ENCODE measurements around the gene PTPN1.

Gene PTPN1

DNA sequence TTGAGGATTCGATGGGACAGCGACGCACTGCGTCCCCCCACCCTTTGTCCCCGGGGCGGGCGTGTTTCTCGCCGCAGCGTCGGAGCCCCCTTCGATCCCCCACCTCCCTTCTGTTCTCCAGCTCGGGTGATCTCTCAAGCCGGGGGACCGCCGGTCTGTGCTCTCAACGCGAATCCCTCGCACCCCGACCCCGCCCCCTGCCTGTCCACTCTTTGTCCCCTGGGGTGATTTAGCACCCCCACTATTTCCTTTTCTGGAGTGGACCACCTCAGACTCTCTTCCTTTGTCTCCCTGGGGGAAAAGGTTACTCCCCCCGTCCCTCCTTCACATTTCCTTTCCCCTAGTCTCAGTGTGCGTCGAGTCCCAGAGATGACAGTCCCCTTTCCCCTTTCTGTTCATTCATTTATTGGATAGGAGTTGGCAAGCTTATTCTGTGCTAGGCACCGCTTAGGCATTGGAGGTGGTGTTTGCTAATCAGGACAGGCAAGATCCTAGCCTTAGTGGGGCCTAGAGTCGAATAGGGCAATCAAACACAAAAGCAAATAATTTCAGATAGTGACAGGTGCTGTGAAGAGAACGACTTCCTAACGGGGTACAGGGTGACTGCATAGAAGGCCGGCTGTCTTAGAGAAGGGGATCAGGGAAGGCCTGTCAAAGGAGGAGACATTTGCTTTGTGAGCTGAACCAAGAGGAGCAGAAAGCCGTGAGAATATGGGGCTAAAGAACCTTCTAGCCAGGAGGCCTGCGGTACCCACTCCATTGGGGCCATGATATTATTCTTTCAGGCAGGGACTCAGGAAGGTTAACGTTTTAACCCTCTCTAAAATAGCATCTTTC lies 741 bp downstream of the PTPN1 start:
- DNase-seq (ENCODE audit: low spot score) (no peak), FAIRE-seq (no peak)

DNA sequence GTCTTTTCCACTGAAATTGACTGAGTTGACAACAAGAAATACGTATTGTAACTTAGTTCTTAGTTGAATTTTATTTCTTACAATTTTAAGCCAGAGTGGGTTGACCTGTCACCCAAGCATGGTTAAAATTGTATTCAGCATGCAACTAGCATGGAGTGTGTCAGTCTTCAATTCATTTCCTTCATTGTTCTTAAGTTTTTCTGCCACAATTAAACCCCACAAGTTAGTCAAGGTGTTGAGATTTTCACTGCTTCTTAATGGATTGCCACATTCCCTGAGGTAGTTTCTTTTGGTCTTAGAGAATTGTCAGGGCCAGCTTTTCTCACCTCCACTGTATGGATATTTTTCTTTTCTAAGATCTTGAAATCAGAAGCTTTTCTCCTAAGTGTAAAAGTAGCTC lies 2.1 kb downstream of the PTPN1 start:
- FAIRE-seq: no peak

DNA sequence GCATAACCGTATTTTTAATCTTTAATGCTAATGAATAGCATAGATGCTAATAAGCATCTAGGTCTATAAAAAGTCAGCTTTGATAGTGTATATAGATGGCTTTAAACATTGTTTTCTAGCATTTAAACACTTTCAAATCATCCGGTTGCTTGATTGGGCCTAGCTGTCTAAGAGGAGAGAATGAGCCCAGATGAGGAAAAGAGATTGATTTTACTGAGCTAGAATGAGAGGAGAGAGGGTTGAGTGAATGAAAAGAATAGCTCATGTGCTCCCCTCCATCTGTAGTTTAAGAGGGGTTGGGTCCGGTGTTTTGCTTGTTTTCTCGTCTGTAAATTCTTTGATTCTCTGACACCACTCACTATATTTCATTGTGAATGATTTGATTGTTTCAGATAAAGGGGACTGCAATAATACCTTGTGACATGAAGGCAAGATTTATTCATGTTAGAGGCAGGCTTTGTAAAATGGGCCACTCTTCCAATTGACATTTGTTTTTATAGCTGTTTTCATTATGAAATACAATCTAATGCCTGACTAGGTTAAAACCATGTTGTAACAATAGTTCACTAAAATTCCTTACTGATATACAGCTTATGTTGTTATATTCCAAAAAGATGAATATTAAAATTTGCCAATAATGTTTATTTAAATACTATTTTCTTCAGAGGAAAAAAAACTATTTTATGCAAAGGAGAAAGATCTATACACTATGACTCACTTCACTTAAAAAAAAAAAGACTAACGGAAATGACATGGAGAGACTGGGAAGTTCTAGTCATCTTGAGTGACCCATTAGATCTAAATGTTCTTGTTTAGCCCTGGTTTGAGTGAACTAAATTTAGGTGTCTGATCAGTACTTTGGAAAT lies 3.2 kb downstream of the PTPN1 start:
- DNase-seq (ENCODE audit: low spot score) (no peak), FAIRE-seq (no peak)

More for the DNA sequence above, 2.1 kb downstream of the PTPN1 start:
- no peak for DNase-seq (ENCODE audit: low spot score)

- DNase-seq (ENCODE audit: low spot score): no peak
Measured at GRCh38 chr20:50514035-50514337, 3.8 kb downstream of the PTPN1 start.

GRCh38 chr20:50514750-50515149 lies 4.6 kb downstream of the PTPN1 start:
- DNase-seq (ENCODE audit: low spot score) (no peak), FAIRE-seq (no peak)

More at GRCh38 chr20:50514035-50514337, 3.8 kb downstream of the PTPN1 start:
- FAIRE-seq: no peak

GRCh38 chr20:50515471-50516106 lies 5.4 kb downstream of the PTPN1 start:
- DNase-seq (ENCODE audit: low spot score): no peak
- FAIRE-seq: no peak

GRCh38 chr20:50516180-50516934 lies 6.2 kb downstream of the PTPN1 start:
- FAIRE-seq: no peak

DNA sequence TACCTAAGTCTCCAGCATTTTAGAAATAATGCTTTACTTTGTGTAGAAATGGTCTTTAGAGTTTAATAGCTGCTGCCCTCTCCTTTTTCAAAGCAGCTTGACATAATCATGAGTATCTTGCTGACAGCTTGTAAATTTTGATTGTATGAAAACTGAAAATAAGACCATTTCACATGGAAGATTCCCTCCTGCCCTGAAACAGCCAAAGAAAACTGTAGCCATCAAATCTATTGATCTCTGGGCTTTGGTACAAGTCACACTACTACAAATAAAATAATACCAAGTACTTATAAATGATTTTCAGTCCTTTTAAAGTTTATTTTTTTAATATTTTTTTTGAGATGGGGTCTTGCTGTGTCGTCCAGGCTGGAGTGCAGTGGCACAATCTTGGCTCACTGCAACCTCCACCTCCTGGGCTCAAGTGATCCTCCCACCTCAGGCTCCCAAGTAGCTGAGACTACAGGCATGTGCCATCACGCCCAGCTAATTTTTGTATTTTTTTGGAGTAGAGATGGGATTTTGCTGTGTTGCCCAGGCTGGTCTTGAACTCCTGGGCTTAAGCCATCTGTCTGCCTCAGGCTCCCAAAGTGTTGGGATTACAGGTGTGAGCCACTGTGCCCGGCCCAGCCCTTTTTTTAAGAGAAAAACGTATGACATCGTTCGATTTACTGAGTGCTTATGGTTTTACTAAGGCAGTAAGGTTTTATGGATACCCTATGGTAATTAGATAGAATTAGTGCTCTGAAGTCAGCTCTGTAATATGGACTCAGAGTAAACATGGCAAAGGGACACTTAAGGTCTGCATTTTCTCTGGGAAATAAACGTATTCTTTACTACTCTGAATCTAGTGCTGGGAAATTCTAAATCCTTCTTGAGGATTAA lies 7.0 kb downstream of the PTPN1 start:
- FAIRE-seq (no peak), DNase-seq (ENCODE audit: low spot score) (no peak)

More at GRCh38 chr20:50516180-50516934, 6.2 kb downstream of the PTPN1 start:
- DNase-seq (ENCODE audit: low spot score): no peak

GRCh38 chr20:50517817-50518154 lies 7.6 kb downstream of the PTPN1 start:
- FAIRE-seq: no peak
- DNase-seq (ENCODE audit: low spot score): no peak

DNA sequence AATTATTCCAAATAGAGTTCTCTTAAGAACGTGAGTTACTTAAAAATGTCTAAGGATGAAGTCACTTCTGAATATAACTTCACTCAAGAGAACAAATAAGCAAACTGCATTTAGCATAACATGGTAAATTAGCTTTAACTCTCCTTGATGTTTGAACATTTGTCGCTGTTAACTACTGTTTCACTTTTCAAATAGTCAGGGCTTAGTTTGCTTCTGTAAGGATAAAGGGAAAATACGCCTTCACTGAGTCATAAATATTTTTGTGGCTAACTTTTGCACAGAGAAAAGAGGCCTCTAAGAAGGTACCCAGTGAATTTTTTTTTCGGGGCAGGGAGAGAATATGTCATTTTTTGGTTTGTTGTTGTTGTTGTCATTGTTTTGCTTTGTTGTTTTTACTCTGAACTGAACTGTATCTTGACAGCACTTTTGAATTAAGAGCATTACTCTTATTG lies 8.1 kb downstream of the PTPN1 start:
- no peak for FAIRE-seq
- no peak for DNase-seq (ENCODE audit: low spot score)

DNA sequence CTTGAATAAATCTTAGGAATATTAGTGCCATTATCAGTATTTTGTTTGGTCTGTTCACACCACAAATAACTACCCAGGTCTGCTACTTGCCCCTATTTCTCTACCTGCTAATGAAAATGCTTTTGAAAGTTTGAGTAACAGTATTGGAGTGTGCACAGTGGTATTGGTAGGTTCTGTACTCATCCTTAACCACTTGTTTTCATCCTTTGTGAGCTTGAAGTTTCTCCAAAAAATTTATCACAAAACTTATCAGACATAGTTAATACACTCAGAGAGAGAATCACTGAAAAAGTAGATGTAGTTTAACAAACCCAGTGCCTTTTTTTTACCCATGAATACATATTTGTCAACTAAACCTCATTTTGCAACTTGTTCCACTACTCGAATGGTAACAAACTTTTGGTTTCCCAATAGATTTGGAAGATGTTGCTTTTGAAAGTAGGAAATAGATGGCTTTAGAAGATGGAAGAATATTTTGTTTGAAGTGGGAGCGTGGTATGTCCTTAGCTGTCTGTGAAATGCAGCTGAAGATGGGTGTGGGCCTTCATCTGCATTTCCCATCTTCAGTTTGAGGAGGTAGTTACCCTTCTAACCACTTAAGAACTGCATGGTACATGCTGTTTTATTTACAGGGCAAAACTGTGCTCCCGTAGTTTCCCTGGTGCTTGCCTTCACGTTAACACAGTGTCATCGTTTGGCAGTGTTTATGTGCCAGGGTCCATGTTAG lies 9.0 kb downstream of the PTPN1 start:
- FAIRE-seq (no peak), DNase-seq (ENCODE audit: low spot score) (no peak)

DNA sequence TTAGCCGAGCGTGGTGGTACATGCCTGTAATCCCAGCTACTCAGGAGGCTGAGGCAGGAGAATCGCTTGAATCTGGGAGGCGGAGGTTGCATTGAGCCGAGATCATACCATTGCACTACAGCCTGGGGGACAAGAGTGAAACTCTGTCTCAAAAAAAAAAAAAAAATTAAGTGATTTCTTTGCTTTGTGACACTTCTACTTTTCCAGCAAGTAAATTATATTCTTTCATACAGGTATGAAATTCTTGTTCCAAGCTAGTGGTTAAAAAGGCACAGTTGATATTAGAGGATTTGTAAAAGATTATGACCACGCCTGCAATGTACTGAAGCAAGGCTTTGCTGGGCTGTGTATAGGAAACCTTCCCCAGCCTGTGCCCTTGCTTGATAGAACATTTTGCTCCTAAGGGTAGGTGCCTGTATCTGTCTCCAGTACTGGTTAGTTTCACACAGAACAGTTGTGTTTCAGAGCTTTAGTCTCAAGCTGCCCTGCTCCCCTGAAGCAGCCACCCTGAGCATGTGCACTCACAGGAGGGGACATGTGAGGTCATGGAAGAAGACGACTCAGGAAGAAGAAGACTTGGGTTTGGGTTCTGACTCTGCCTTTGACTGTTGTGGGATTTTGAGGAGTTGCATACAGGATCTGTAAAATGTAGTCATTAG lies 10.2 kb downstream of the PTPN1 start:
- FAIRE-seq: no peak
- DNase-seq (ENCODE audit: low spot score): no peak

- FAIRE-seq: no peak
- no peak for DNase-seq (ENCODE audit: low spot score)
Measured at GRCh38 chr20:50521221-50522052, 11.3 kb downstream of the PTPN1 start.

- no peak for FAIRE-seq
- DNase-seq (ENCODE audit: low spot score): no peak
Measured at GRCh38 chr20:50522053-50522674, 12.0 kb downstream of the PTPN1 start.

GRCh38 chr20:50523552-50524167 lies 13.5 kb downstream of the PTPN1 start:
- FAIRE-seq (no peak), DNase-seq (ENCODE audit: low spot score) (no peak)

DNA sequence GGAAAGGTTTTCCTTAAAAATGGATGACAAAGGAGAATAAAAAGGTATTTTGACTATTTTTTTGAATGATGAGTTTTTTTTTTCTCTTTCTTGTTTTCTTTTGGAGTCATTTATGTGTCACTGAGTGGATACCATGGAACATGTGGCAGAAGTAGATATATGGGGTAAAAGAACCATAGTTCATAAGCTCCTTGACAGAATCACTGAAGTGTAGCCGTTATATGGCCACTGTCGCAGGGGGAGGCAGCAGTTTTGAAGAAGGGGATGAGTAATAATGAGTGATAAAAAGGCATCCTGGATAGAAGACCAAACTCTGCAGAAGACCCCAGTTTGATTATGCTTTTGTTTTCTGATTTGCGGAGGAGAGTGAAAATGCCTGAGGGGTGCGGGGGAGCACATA lies 15.5 kb downstream of the PTPN1 start:
- DNase-seq (ENCODE audit: low spot score) (no peak), FAIRE-seq (no peak)

DNA sequence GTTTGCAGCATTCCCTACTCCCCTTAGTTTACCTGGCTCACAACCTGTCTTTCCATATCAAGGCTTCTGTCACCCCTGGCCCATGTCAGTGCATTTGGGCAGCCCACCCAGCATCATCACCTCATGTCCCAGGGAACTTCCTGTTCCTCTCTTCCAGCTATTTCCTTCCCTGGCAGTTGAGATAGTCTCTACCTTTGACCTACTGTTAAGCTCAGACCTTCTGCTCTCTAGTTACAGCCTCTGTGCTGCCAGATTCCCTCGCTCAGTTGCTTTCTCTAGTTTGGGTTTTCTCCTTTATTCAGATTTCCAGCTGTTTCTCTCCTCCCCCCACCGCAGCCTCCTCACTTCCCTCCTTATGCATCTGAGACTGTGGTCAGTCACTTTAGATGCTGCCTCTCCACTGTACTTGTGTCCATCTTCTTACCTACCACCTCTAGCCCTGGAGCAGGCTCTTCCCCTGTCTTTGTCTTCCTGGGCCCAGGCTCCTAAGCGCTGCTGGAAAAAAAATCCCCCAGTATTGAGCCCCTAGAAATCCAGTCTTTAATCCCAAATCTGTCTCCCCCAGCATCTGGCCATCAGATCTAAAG lies 16.3 kb downstream of the PTPN1 start:
- DNase-seq (ENCODE audit: low spot score) (no peak), FAIRE-seq (no peak)
